ENCODE results near the gene DSE.
A peak's percentile ranks its signal among the peaks of the same experiment; 100 is the strongest.
"Not testable (repeated sequence)": the region's sequence is repeated elsewhere in the genome, so short reads cannot be mapped to it uniquely, and the experiment has no call there.

Gene DSE

GRCh38 chr6:116370760-116371119, at the start of gene DSE:
Gene DSE, plus strand, starts transcription at chr6:116370947. Its CDS starts 28,304 bp downstream, at chr6:116399251.
- peak; percentile 71 for DNase-seq

GRCh38 chr6:116321933-116322332, 48.8 kb upstream of the DSE start:
- DNase-seq: not testable (repeated sequence)

- no peak for DNase-seq
These were observed 46.9 kb upstream of the DSE start for GRCh38 chr6:116323863-116324262.

GRCh38 chr6:116325634-116326132, 45.1 kb upstream of the DSE start:
- not testable (repeated sequence) for DNase-seq

GRCh38 chr6:116326181-116326671, 44.5 kb upstream of the DSE start:
- no peak for DNase-seq

- DNase-seq: no peak
These were observed 43.8 kb upstream of the DSE start for GRCh38 chr6:116326996-116327395.

- DNase-seq: no peak
These were observed 42.8 kb upstream of the DSE start for GRCh38 chr6:116327803-116328527.

- DNase-seq: no peak
These were observed 42.2 kb upstream of the DSE start for GRCh38 chr6:116328528-116328903.

GRCh38 chr6:116329156-116329555, 41.6 kb upstream of the DSE start:
- DNase-seq: no peak

GRCh38 chr6:116330511-116330910, 40.2 kb upstream of the DSE start:
- DNase-seq: no peak

GRCh38 chr6:116332096-116332495, 38.7 kb upstream of the DSE start:
- DNase-seq: no peak

- DNase-seq: not testable (repeated sequence)
These were observed 35.9 kb upstream of the DSE start for GRCh38 chr6:116334638-116335409.

- no peak for DNase-seq
These were observed 35.0 kb upstream of the DSE start for GRCh38 chr6:116335612-116336215.

- DNase-seq: no peak
These were observed 31.8 kb upstream of the DSE start for GRCh38 chr6:116338943-116339342.

GRCh38 chr6:116340625-116341024, 30.1 kb upstream of the DSE start:
- not testable (repeated sequence) for DNase-seq

- DNase-seq: no peak
These were observed 21.5 kb upstream of the DSE start for GRCh38 chr6:116349216-116349615.

- no peak for DNase-seq
These were observed 19.6 kb upstream of the DSE start for GRCh38 chr6:116351101-116351500.

- DNase-seq: no peak
These were observed 18.0 kb upstream of the DSE start for GRCh38 chr6:116352515-116353471.

- DNase-seq: no peak
These were observed 16.5 kb upstream of the DSE start for GRCh38 chr6:116354236-116354635.

- DNase-seq: no peak
These were observed 15.0 kb upstream of the DSE start for GRCh38 chr6:116355796-116356195.

GRCh38 chr6:116359131-116359530, 11.6 kb upstream of the DSE start:
- no peak for DNase-seq

- no peak for DNase-seq
These were observed 10.9 kb upstream of the DSE start for GRCh38 chr6:116359835-116360234.

All from CD4-positive, alpha-beta T cell treated with Interleukin-6 for 4 hours (primary cell).